ENCODE measurements around the gene N4BP3.
"Not testable (repeated sequence)": the region's sequence is repeated elsewhere in the genome, so short reads cannot be mapped to it uniquely, and the experiment has no call there.

N4BP3 gene, protein sequence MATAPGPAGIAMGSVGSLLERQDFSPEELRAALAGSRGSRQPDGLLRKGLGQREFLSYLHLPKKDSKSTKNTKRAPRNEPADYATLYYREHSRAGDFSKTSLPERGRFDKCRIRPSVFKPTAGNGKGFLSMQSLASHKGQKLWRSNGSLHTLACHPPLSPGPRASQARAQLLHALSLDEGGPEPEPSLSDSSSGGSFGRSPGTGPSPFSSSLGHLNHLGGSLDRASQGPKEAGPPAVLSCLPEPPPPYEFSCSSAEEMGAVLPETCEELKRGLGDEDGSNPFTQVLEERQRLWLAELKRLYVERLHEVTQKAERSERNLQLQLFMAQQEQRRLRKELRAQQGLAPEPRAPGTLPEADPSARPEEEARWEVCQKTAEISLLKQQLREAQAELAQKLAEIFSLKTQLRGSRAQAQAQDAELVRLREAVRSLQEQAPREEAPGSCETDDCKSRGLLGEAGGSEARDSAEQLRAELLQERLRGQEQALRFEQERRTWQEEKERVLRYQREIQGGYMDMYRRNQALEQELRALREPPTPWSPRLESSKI
- 6.3 to 23.7 reads per million in 2 donors for total RNA-seq

DNA sequence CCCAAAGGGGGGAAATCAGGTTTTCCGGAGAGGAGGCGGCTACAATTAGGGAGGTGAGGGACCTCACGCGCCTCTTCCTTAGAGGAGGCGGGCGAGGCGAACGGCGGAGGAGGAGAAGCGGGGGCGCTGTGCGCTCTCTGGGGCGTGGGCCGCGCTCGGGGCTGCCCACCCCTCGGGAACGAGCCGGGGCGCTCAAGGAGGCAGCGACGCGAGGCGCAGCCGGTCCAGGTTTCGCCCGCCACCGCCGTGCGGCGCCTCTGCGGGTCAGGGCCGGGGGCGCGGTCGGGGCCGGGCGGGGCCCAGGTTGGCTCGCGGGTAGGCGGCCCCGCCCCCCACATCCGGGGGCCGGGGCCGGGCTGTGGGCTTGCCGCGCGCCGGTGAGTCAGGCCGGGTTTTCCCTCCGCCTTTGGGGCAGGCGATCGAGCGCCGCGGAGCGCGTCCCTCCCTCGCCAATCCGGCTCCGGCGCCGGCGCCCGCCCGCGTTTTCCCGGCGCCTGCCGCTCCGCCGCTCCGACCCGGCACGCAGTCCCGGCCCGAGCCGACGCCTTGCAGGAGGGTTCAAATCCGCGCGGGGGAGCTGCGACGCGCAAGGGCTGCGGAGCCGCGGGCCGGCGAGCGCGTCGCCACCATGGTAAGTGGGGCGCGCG is at the start of gene N4BP3:
Gene N4BP3 (plus strand): TSS at position 392 of the 647 bp plus-strand sequence. CDS start 6,052 bp downstream, outside the sequence.
- DNase-seq, result peak; percentile 52 to 85 (median 71)

DNA sequence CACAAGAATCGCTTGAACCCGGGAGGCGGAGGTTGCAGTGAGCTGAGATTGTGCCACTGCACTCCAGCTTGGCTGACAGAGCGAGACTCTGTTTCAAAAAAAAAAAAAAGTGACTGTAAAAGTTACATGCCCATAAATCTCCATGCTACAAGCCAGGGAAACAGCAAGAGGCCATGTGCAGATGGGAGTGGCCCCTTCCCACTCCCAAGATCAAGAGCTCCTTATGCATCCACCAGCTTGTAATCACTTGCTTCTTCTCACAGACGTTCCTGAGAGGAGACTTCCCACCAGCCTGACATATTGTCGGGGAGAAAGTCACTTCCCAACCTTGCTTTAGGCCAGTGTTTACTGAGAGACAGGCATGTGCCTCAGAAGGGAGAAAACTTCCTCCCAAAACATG is 45.6 kb upstream of the N4BP3 start:
- DNase-seq, result no peak

DNA sequence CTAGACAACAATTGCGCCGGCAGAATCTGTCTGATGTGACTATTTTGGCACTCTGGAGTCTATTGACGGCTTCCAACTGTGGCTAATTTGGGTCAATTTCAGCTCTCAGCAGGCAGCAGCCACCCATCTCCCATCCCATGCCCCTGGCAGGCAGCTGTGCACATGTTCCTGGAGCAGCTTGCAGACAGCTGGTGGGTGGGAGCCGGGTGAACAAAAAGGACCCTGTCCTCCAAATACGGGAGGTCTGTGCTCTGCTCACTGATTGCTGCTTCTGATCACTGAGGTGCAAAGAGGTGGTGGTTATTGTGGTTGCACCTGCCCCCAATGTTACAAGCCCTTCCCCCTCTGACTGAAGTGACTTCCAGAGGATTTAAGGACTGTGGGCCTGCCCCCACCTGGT is 45.0 kb upstream of the N4BP3 start:
- no peak for DNase-seq

DNA sequence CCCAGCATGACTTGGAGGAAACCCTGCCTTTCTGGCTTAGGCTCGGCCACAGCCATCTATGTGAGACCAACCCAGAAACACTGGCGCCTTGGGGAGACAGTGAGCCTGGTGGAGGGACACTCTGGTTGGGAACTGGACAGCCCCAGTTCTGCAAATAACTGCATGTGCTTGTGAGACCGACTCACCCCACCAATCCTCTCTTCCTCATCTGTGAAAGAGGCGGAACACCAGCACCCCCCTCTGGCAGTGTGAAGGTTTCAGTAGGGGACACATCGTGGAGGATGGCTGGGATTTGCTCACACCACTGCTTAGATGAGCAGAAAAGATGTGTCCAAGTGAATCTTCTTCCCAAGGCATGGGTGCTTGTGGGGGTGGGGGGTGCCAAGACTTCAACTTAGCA is 43.4 kb upstream of the N4BP3 start:
- DNase-seq, result peak in 1 of 5 experiments; percentile 43

DNA sequence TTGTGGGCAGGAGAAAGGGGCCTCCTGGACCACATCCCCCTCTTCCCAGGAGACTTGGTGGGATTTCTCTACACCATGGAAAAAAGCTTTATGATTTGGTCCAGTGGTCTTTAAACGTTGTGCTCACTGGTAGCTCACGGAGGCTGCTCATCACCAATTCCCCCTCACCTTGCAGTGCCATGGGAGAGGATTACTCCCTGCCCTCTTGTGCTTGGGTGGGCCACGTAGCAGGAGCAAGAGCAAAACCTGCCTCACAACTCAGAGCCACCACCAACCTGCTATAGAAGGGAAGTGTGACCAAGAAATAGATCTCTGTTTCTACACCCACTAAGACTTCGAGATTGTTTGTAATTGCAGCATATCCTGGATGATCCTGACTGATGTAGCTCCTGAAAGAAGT is 42.2 kb upstream of the N4BP3 start:
- DNase-seq, result no peak

DNA sequence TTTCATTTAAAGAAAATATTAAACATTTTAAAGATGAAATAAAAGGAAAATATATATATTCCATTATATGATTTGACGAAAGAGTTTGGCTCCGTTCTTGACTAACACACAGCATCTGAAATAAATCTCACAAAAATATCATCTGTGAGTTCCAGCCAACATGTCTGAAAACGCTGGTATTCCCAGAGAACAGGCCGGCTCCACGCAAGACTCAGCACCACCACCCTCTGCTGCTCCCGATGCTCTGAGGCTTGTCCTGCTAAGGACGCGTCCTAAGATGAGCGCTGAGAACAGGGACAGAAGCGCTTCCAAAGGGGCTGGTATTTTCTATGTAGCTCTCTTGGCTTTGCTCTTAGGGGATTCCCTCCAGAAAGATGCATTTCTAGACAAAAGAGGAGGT is 40.6 kb upstream of the N4BP3 start:
- no peak for DNase-seq

DNA sequence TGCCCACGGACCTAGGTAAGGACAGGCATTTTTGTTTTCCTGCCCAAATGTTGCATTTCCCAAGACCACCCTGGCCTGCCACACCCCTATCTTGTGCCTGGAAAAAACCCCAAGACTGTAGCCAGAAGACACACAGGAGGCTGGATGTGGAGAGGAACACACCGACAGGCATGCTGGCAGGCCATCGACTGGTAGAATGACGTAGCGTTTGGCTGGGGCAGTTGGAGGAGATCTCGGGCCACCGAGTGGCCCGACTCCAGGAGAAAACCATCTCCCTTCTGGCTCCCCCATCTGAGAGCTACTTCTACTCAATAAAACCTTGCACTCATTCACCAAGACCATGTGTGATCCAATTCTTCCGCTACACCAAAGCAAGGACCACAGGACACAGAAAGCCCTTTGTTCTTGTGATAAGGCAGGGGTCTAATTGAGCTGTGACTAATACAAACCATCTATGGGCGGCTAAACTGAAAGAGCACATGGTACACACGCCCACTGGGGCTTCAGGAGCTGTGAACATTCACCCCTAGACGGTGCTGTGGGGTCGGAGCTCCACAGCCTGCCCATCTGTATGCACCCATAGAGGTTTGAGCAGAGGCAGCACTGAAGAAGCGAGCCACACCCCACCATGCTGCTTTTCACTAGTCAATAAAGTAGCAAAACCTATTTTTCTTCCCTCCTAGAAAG is 38.9 kb upstream of the N4BP3 start:
- DNase-seq, result peak in 1 of 5 experiments; percentile 15

DNA sequence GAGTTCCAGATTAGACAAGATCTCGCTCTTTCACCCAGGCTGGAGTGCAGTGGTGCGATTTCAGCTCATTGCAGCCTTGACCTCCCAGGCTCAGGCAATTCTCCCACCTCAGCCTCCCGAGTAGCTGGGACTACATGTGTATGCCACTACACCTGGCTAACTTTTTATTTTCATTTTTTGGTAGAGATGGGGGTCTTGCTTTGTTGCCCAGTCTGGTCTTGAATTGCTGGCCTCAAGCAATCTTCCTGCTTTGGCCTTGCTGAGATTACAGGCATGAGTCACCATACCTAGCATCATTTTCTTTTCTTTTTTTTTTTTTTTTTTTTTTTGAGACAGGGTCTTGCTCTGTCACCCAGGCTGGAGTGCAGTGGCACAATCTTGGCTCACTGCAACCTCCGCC is 36.4 kb upstream of the N4BP3 start:
- not testable (repeated sequence) for DNase-seq

DNA sequence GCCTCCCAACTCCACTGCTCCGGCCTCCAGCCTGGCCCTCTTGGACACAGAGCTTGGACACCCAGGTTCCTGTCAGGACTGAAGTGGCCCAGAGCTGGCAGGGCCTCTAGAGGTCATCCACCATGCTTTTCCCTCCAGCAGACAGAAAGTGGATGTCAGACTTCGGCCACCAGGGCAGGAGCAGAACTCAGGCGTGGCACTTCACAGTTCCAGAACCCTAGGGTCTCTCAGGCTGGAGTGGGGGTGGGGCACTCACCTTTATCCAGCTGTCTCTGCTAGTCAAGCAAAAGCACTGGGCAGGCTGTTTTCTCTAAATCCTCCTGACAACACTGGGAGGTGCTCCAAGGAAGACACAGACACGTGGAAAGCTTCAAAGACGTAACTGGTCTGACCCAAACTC is 35.6 kb upstream of the N4BP3 start:
- no peak for DNase-seq

DNA sequence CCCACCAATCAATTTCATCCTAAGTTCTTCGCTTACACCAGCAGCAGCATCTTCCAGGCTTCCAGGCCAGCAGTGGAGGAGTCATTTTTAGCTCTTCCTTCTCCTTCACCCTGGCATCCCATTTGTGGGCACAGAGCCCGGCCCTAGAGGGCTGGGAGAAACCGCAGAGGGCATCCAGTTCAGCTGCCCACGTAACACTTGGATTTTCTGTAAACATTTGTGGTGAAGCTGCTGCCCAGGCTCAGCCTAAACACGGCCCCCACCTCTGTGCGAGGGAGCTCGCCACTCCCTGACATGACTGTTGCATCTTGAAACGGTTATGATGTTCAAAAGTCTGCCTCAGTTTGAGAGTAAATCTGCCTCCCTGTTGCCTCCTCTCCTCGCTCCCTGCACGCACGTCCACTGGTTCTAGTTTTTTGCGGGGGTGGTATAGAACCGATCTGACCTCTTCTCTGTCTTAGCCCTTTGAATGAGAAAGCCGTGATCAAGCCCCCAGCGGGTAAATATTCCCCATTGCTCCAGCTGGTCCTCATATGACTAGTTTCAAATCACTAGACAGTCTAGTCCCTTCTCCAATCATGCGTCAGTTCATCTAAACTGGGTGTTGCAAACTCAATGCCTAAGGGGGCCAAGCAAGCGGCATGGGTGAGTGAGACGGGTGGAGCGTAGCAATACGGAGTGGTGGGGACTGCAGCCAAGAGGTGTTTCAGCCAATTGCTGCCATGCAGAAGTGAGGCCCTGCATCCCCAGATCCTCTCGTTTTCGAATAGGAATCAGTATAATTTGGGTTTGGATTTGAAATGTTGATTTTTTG is 34.9 kb upstream of the N4BP3 start:
- no peak for DNase-seq

DNA sequence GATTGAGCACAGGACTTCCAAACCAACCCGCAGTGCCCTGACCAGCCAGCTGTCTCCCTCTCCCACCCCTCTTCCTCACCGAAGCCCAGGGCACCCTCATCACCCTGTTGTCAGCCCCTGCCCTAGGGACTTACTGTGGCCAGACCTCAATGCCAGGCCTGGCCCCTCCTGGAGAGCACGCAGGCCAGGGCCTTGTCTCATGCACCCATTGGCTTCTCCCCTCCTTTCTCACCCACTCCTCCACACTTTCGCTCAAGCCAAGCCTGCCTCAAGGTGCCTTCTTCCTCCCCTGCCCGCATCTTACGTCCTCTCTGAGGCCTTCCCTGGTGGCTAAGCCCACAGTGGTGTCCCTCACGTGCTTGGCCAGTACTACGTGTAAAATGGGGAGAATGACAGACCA is 33.3 kb upstream of the N4BP3 start:
- DNase-seq, result no peak

DNA sequence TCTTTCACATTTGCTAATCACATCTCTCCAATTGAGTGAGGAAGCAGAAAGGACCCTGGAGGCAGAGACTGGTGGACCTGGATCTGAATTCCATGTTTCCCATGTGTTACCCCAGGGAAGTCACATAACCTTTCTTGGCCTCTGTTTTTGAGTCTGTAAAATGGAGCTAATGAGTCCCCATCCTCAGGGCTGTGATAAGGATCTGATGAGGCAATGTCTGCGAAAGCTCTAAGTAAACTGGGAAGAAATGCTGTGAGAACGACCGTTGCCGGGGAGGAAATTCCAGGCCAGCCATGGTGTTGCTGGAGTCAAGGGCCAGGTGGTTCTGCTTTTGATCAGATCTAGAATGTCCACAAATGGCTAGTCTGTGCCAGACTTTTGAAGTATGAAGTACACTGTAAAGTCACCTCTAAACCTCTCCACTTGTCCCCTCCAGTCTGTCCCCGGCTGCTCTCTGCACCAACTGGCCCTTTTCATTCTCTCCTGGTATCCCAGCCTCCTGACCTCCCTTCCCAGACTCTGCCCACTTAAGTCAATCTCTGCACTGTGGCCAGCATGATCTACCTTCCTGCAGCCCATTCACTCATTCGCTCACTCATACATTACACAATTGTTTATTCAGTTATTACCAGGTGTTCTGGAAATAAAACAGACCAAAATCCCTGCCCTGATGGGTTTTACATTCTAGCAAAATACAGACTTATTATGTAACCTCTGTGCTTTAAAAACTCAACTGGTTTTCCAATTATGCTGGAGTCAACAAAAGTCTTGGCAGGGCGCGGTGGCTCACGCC is 32.5 kb upstream of the N4BP3 start:
- DNase-seq, result no peak

DNA sequence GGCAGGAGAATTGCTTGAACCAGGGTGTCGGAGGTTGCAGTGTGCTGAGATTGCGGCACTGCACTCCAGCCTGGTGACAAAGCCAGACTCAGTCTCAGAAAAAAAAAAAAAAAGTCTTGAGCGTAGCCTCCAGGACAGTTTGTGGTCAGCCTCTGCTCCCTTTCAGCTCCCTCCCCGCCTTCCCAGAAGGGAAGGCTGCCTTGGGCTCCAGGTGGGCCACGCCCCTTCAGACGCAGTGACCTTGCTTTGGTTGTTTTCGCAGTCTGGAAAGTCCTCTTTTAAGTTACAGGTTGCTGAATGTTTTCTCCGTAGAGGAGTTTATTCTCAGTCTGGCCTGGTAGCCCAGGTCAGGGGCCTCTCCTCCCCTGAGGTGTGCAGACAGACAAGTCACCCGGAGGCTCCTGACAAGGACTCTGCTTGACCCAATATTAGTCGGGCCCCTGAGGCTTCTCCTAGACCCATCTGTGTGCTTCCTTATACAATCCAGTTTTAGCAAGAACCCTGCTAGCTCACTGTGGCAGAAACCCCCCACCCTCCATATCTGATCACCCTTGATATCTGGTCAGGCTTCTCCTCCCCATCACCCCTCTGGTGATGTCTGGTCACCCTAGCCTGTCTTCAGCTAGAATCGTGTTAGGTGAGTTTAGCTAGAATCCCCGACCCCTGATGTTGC is 31.6 kb upstream of the N4BP3 start:
- no peak for DNase-seq

DNA sequence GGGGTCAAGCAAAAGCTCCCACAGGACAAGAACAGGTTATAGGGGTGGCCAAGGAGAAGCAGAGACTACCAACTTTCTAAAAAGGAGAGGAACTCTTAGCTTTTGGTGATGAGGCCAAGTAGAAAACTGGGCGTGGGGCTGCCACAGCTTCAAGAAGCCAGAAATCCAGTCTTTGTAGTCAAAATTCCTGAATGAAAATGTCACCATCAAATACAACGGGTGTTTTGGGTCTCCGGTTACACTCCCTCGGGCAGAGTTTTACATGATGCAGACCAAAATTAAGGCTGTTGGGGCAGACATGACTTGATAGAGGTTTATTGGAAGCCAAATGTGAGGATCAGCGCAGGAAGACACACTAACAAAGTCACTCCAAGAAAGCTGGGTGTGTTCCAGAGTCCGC is 29.4 kb upstream of the N4BP3 start:
- no peak for DNase-seq

DNA sequence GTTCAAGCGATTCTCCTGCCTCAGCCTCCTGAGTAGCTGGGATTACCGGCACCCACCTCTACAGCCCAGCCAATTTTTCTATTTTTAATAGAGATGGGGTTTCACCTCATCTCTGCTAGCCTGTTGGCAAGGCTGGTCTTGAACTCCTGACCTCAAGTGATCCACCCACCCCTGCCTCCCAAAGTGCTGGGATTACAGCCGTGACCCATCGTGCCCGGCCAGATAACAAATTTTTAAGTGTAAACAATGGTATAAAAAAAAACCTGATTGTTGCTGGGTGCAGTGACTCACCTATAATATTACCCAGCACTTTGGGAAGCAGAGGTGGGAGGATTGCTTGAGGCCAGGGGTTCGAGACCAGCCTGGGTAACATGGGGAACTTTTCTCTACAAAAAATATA is 28.0 kb upstream of the N4BP3 start:
- no peak for DNase-seq

DNA sequence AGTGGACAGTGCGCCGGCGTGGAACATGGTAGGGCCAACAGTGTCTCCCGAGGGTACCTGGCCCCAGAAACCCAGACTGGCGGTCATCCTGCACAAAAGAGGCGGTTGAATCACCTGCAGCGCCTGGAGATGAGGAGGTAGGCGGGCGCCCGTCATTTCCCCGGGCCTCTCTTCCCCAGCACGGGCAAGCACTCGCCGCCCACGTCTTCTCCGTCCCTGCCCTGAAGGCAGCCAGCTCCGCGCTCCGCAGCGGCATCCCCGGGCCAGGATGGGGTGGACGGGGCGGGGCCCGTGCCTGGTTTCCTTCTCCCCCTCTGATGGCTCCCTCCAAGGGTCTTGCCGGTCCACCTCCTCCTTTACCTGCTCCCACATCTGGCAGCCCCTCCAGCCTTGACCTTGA is 27.1 kb upstream of the N4BP3 start:
- no peak for DNase-seq

DNA sequence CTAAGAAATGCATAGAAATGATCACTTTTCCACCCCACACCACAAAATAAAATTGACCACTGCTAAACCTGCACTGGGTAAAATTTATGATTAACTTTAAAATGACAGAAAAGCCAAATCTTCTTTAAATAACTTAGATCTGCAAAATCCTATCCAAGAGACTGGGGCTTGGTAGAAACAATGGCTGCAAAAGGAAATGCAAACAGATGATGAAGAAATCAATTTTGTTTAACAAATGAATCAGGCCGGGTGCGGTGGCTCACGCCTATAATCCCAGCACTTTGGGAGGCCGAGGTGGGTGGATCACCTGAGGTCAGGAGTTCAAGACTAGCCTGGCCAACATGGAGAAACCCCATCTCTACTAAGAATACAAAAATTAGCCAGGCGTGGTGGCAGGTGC is 26.1 kb upstream of the N4BP3 start:
- DNase-seq, result not testable (repeated sequence)

DNA sequence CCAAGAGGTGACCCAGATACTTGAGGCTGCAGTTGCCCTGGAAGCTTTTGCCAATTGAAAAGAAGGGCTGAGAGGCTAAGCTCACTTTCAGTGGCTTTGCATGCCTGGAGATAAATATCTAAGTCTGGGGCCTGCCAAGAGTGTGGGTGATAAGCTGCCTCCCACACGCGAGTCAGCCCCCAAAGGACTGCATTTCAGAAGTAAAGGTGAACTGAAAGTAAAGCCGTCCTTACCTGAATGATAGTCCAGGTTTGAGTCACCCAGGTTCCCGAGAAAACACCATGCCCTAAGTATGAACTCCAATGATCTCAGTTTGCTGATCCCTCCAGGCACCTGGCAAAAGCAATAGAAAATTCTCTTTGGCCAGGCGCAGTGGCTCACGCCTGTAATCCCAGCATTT is 22.5 kb upstream of the N4BP3 start:
- peak in 1 of 5 experiments; percentile 80 for DNase-seq

DNA sequence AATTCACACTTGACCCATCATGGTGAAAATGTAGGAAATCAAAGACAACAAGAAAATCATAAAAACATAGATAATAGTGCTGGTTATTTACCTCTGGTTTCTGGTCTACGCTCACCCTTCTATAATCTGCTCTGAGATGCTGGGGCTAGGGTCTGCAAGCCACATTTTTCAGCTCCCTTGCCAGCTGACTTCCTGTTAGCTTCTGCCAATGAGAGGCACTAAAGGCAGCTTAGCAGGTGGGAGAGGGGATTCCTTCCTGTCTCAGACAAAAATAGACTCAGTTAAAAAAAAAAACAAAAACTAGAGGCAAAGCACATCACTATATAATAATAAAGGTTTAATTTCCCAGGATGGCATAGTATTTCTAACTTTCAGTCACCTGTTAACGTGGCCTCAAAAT is 20.2 kb upstream of the N4BP3 start:
- no peak for DNase-seq

DNA sequence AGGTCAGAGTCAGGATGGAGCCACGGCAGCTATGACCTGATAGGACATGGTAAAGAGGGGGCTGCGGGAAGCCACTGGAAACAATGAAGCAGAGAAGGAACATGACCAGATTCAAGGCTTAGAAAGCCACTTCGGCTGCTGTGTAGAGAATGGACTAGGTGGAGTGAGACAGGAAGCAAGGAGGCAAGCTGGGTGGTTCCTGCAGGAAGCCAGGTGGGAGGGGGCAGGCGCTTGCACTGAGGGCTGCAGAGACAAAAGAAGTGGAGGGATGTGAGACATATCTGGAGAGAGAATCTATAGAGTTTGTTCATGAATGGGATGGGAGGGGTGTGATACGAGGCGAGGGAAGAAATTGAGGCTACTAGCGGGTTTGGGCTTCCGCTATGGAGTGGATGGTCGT is 19.0 kb upstream of the N4BP3 start:
- no peak for DNase-seq

DNA sequence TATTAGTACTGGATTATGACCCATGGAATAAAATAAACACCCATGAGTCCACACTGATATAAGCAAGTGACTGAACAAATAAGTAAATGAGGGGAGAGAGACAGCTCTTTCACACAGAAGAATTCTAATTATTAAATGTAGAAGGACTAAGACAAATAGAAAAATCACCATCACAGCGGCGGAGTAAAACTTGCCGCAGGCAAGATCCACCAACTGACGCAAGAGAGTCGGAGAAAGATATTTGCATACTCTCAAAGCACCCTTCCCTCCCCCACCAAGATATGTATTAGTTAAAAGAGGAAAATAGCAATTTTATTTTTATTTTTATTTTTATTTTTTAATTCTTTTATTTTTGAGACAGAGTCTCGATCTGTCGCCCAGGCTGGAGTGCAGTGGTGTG is 14.6 kb upstream of the N4BP3 start:
- DNase-seq, result no peak

Measured in T-helper 2 cell (primary cell).